RWPE2 (cell line): Measurements from ENCODE around the gene EGFL7.

Experiments used
- ATAC-seq: fragments of 200-7000 bp; cut with Tn5 transposase; 3 replicates; pipeline ENCODE4 v1.9.1; 2021; ENCODE audit warnings: low read depth
- DNase-seq: peaks from one replicate; pipeline ENCODE4 v3.0.0-alpha.2; 2020; ENCODE audit warnings: low spot score
- H3K27ac ChIP-seq: fragments of 450-650 bp; 2 replicates; pipeline ENCODE4 v1.5.1; 2017; ENCODE audit warnings: mild to moderate bottlenecking; ENCODE audit not compliant: poor library complexity, severe bottlenecking
- H3K27me3 ChIP-seq: fragments of 250-450 bp; sonication (Bioruptor Pico); 2 replicates; pipeline ENCODE4 v1.5.1; 2021; ENCODE audit warnings: mild to moderate bottlenecking, moderate library complexity; ENCODE audit not compliant: insufficient read depth, poor library complexity, severe bottlenecking
- H3K36me3 ChIP-seq: fragments of 250-450 bp; sonication (Bioruptor Pico); 2 replicates; pipeline ENCODE4 v1.5.1; 2020; ENCODE audit warnings: low read depth, mild to moderate bottlenecking, moderate library complexity
- H3K4me1 ChIP-seq: fragments of 250-450 bp; sonication (Bioruptor Pico); 2 replicates; pipeline ENCODE4 v1.5.1; 2021; ENCODE audit warnings: mild to moderate bottlenecking, moderate library complexity; ENCODE audit not compliant: insufficient read depth, poor library complexity, severe bottlenecking
- H3K4me3 ChIP-seq: fragments of 250-450 bp; sonication (Bioruptor Pico); 2 replicates; pipeline ENCODE4 v1.5.1; 2021; ENCODE audit warnings: mild to moderate bottlenecking, moderate library complexity; ENCODE audit not compliant: severe bottlenecking
- H3K9me3 ChIP-seq: fragments of 250-450 bp; sonication (Bioruptor Pico); 2 replicates; pipeline ENCODE4 v1.5.1; 2021; ENCODE audit warnings: mild to moderate bottlenecking, moderate library complexity; ENCODE audit not compliant: severe bottlenecking
- TF ChIP-seq, protein P1 (sequence below): fragments of 450-650 bp; IDR thresholded peaks from one replicate; pipeline ENCODE4 v1.5.1; 2017; ENCODE audit warnings: mild to moderate bottlenecking, moderate library complexity; ENCODE audit not compliant: poor library complexity, severe bottlenecking

The EGFL7 gene

DNA sequence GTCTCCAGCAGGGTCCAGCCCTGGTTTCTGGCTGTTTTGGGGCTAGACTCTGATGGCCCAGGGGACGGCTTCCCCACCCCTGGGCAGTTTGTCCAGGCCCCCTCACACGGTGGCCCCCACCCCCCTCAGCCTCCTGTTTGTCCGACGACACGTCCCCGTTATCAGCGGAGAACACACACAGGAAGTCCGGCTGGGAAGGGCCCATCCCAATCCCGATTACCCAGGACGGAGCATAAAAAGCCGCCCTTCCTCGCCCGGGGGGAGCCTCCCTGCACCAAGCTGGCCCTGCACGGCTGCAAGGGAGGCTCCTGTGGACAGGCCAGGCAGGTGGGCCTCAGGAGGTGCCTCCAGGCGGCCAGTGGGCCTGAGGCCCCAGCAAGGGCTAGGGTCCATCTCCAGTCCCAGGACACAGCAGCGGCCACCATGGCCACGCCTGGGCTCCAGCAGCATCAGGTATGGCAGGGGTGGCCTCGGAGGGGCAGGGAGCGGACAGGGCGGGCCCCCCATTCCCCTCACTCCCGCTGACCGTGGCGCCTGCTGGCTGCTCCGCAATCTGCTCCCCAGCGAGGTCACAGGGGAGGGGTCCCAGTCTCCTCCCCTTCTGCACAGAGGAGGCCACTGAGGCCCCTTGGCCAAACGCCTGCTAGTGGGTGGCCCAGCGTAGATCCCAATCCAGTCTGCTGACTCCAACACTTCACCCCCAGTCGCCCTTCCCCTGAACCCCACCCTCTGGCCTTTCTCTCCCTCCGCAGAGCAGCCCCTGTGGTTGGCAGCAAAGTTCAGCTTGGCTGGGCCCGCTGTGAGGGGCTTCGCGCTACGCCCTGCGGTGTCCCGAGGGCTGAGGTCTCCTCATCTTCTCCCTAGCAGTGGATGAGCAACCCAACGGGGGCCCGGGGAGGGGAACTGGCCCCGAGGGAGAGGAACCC lies at the start of gene EGFL7:
Gene EGFL7 (plus strand): TSS at position 261 of the 926 bp plus-strand sequence. CDS start 5,367 bp downstream, outside the sequence.
- Histone ChIP-seq H3K36me3 (no peaks in the 10 kb centered on the region), H3K4me3 (no peak within 1 kb of the TSS), H3K27ac (no peak within 1 kb of the TSS), H3K9me3 (no peaks in the 10 kb centered on the region), H3K27me3 (no peaks in the 10 kb centered on the region), H3K4me1 (no peaks in the 10 kb centered on the region)
- TF ChIP-seq, protein P1, sequence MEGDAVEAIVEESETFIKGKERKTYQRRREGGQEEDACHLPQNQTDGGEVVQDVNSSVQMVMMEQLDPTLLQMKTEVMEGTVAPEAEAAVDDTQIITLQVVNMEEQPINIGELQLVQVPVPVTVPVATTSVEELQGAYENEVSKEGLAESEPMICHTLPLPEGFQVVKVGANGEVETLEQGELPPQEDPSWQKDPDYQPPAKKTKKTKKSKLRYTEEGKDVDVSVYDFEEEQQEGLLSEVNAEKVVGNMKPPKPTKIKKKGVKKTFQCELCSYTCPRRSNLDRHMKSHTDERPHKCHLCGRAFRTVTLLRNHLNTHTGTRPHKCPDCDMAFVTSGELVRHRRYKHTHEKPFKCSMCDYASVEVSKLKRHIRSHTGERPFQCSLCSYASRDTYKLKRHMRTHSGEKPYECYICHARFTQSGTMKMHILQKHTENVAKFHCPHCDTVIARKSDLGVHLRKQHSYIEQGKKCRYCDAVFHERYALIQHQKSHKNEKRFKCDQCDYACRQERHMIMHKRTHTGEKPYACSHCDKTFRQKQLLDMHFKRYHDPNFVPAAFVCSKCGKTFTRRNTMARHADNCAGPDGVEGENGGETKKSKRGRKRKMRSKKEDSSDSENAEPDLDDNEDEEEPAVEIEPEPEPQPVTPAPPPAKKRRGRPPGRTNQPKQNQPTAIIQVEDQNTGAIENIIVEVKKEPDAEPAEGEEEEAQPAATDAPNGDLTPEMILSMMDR = no peak
- no peak for ATAC-seq
- no peak for DNase-seq

DNA sequence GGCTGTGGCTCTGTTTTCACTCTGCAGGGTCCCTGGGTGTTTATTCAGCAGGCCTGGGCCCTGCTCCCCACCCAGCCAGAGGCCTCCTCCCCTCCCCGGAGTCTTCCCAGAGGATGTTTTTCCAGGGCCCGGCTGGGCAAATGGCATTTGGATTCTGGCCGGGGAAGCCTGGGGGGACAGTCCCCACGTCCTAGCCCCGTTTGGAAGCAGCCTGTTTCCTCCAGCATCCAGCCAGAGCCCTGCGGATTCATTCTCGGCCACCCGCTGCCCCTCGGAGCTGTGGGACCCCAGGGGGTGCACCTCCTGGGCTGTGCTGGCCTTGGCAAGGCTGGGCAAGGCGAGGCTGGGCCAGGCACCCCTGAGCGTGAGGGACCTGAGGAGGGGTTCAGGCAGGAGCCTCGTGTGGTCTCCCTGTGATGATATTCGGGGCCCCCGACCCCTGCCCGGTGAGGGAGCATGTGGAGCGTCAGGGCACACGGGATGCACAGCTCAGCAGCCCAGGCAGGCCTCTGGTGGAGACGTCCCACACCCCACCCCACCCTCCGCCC lies 48.8 kb upstream of the EGFL7 start:
- Histone ChIP-seq H3K36me3 (no peaks in the 10 kb centered on the region), H3K27me3 (no peaks in the 10 kb centered on the region), H3K4me1 (no peaks in the 10 kb centered on the region), H3K4me3 (no peak overlapping the region), H3K9me3 (no peaks in the 10 kb centered on the region), H3K27ac (no peak overlapping the region)
- no peak for DNase-seq
- ATAC-seq = no peak
- TF ChIP-seq, protein P1 = no peak

DNA sequence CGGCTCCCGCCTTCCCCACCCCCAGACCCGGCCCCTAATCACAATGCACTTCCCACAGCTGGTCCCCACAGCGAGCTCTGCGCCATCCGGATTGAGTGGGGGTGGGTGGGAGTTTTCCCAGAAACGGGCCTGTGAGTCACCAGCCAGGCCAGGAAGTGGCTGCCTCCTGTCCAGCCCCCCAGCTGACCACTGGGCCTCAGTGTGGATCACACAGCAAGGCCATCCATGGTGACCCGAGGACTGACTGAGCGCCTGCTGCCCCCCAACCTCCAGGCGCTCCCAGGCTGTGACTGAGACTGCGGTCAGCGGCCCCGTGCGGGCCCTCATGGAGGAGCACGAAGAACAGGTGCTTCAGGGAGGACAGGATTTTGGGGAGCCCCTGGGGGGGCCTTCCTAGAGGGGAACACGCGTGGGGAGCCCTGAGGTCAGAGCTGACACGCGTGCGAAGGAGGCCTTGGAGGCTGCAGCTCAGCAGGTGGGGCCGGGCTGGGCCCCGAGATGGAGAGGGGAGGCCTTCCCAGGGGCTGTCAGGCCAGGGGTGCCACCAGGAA lies 48.3 kb upstream of the EGFL7 start:
- Histone ChIP-seq H3K9me3 (no peaks in the 10 kb centered on the region), H3K27ac (no peak overlapping the region), H3K4me1 (no peaks in the 10 kb centered on the region), H3K27me3 (no peaks in the 10 kb centered on the region), H3K36me3 (no peaks in the 10 kb centered on the region), H3K4me3 (no peak overlapping the region)
- ATAC-seq (no peak), DNase-seq (no peak)
- TF ChIP-seq, protein P1 = no peak

DNA sequence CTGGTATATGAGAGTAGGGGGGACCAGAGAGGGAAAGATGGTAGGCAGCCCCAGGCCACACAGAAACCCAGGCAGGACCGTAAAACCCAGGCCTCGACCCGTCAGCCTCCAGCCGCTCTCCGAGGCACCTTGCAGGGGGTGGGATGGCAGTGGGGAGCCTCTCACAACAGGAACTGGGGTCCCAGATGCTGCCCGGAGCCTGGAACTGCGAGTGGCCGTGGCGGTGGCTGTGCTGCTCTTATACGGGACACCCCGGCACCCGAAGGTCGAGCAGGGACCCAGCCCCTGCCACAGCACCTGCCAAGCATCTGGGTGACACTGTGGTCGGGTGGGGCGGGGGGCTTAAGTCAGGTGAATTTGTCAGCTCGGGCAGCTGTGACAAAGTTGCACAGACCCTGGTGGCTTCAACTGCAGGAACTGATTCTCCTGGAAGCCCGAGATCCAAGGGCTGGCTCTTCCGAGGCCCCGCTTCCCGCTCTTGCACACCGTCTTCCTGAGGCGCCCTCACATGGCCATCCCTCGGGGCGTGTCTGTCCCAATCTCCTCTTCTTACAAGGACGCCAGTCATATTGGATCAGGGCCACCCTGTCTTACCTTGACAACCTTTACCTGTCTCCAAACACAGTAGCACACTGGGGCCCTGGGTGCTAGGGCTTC lies 47.6 kb upstream of the EGFL7 start:
- peak; percentile 30 for ATAC-seq
- Histone ChIP-seq H3K27me3 (no peaks in the 10 kb centered on the region), H3K4me1 (no peaks in the 10 kb centered on the region), H3K4me3 (no peak overlapping the region), H3K36me3 (no peaks in the 10 kb centered on the region), H3K27ac (no peak overlapping the region), H3K9me3 (no peaks in the 10 kb centered on the region)
- TF ChIP-seq, protein P1 = no peak
- no peak for DNase-seq
